Pancreas (tissue), 10 donors: Measurements from ENCODE around the gene TSEN15. TPM values are rescaled to one million over a fixed set of nuclear protein-coding genes. Genes with fewer than 3 reads are reported as not detected.

Experiments
- ATAC-seq, 4 donors: fragments of 200-7000 bp; cut with Tn5 transposase; one replicate each; pipeline versions ENCODE4 v1.8.0 to v1.9.1; 2020; ENCODE audit warnings: mild to moderate bottlenecking in 4 of 4, moderate library complexity in 4 of 4
- DNase-seq, 6 donors: peaks; one replicate each; pipeline ENCODE4 v3.0.0-alpha.2; 2020
- FAIRE-seq: peaks from 2 replicates; lab custom pipeline; 2012; peaks lifted over from hg19 to GRCh38; lab: Jason Lieb, UNC
- H3K27ac ChIP-seq, 4 donors: fragments of 200-600 bp; sonication (generic); 1 replicate in 3 of 4; 2 replicates in 1 of 4; pipeline versions ENCODE4 v1.5.0 to v1.8.0; 2020
- H3K27me3 ChIP-seq, 4 donors: fragments of 200-600 bp; one replicate each; pipeline ENCODE4 v1.8.0; 2021
- H3K36me3 ChIP-seq, 3 donors: fragments of 200-600 bp; sonication (generic) in 1 of 3; one replicate each; pipeline versions ENCODE4 v1.5.0 to v1.8.0; 2020 to 2021
- H3K4me1 ChIP-seq, 3 donors: fragments of 200-600 bp; one replicate each; pipeline ENCODE4 v1.8.0; 2021
- H3K4me3 ChIP-seq, 4 donors: fragments of 200-600 bp; sonication (generic) in 2 of 4; one replicate each; pipeline versions ENCODE4 v1.5.0 to v1.8.0; 2020 to 2021
- H3K9me3 ChIP-seq, 4 donors: fragments of 200-600 bp; one replicate each; pipeline ENCODE4 v1.8.0; 2021
- CTCF ChIP-seq, 4 donors: fragments of 200-600 bp; sonication (generic) in 3 of 4; IDR thresholded peaks; one replicate each; pipeline versions ENCODE4 v1.5.0 to v1.8.0; 2021; ENCODE audit warnings: antibody characterized with exemption in 4 of 4
- WGBS, 2 donors: extraction: QIAGEN DNeasy Blood & Tissue Kit; methylation state at CpG; one replicate each; pipeline ENCODE4 v1.1.7; 2013; 5-methylcytosine and 5-hydroxymethylcytosine counted together
- intact Hi-C, 3 donors: fragments of 100-400 bp; cut with DNase I; formaldehyde crosslinking; loops; one replicate each; pipeline versions ENCODE4 v1.11.1 to v1.14.2; 2022
- polyA plus RNA-seq, 2 donors: library from polyadenylated mRNA; stranded (reverse); fragments of 200-250 nt; gene quantifications; one replicate each; pipeline ENCODE4 v1.2.3, GENCODE V29; 2013
- total RNA-seq, 6 donors: library from RNA; stranded (reverse); fragmentation: NEBNext Ultra II Directional in 4 of 6; extraction: Animal tissue kit (Norgen Biotek cat#: 25700) in 4 of 6; gene quantifications; one replicate each; pipeline versions ENCODE4 v1.2.1 to v1.2.4, GENCODE V29; 2021 to 2023
- donor health status: healthy with polysubstance abuse.
- donor health status: DM: no; HTN: no; CAD: no; lungs with moderate emphysema.
- donor health status: DM: no; HTN: no; CAD: no.
- donor health status: control.
- donor health status: control.
- donor health status: Bipolar disorder and iron deficiency.
- donor health status: DM: yes; HTN: yes; CAD: no.
- donor health status: DM: no; HTN: no; CAD: no.
- donor health status: DM: no; HTN: no; CAD: no.
- donor health status: DM: yes; HTN: yes; CAD: no.

TSEN15 gene
- total and polyA plus RNA-seq, 8 donors = 5.8 to 15.4 (median 9.9) TPM

GRCh38 chr1:184112176-184112948, 60.8 kb downstream of the TSEN15 start:
- Histone ChIP-seq H3K9me3 (no peaks in the 10 kb centered on the region), H3K36me3 (no peaks in the 10 kb centered on the region), H3K4me3 (no peak overlapping the region), H3K27me3 (no peaks in the 10 kb centered on the region), H3K4me1 (no peaks in the 10 kb centered on the region), H3K27ac (no peak overlapping the region)
- TF ChIP-seq CTCF (IDR thresholded peaks at IDR 0.05) = no peak
- ATAC-seq (no peak), FAIRE-seq (no peak), DNase-seq (no peak)
- intact Hi-C loops = no loop called here
- 57 to 59% methylated on average over 2 of the region's 2 CpGs for WGBS, 2 donors

DNA sequence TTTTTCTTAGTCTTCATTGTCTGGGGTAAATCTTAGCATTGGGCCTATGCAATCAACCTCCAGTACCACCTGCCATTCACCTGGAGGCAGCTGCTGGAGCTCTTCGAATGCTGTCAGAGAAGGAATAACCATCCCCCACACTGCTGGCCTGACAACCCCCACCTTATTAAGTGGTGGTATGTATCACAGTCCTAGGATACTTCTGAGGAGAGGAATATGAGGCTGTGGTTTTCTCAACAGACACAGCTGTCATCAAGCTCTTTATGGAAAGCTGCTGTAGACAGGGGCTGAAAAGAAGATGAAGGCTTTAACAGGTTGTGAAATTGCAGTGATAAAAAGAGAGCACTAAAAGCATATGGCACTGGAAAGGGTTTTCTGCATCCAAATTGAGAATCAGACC, 61.7 kb downstream of the TSEN15 start:
- FAIRE-seq = no peak
- DNase-seq = no peak
- intact Hi-C loops = no loop called here
- H3K4me1 ChIP-seq = no peaks in the 10 kb centered on the region
- H3K27ac ChIP-seq = no peak overlapping the region
- H3K36me3 ChIP-seq = no peaks in the 10 kb centered on the region
- 89 to 92% methylated on average over 1 of the region's 1 CpG for WGBS, 2 donors
- H3K9me3 ChIP-seq = no peaks in the 10 kb centered on the region
- H3K27me3 ChIP-seq = no peaks in the 10 kb centered on the region
- ATAC-seq = no peak
- H3K4me3 ChIP-seq = no peak overlapping the region
- no peak for TF ChIP-seq CTCF (IDR thresholded peaks at IDR 0.05)

GRCh38 chr1:184114818-184115398, 63.4 kb downstream of the TSEN15 start:
- H3K36me3 ChIP-seq = no peaks in the 10 kb centered on the region
- no peak for FAIRE-seq
- H3K27ac ChIP-seq = no peak overlapping the region
- H3K9me3 ChIP-seq = no peaks in the 10 kb centered on the region
- ATAC-seq = no peak
- H3K27me3 ChIP-seq = no peaks in the 10 kb centered on the region
- intact Hi-C loops = no loop called here
- no peak for TF ChIP-seq CTCF (IDR thresholded peaks at IDR 0.05)
- no peak overlapping the region for H3K4me3 ChIP-seq
- DNase-seq = no peak
- no peaks in the 10 kb centered on the region for H3K4me1 ChIP-seq

- no peak for TF ChIP-seq CTCF (IDR thresholded peaks at IDR 0.05)
- no peaks in the 10 kb centered on the region for H3K4me1 ChIP-seq
- DNase-seq (no peak), ATAC-seq (no peak), FAIRE-seq (no peak)
- no peaks in the 10 kb centered on the region for H3K36me3 ChIP-seq
- H3K4me3 ChIP-seq = no peak overlapping the region
- no peaks in the 10 kb centered on the region for H3K27me3 ChIP-seq
- no peaks in the 10 kb centered on the region for H3K9me3 ChIP-seq
- intact Hi-C loops = no loop called here
- no peak overlapping the region for H3K27ac ChIP-seq
- WGBS, 2 donors = 69 to 71% methylated on average over 2 of the region's 2 CpGs
Measured at GRCh38 chr1:184116287-184116686, 64.8 kb downstream of the TSEN15 start.

GRCh38 chr1:184118046-184118445, 66.5 kb downstream of the TSEN15 start:
- Histone ChIP-seq H3K27ac (no peak overlapping the region), H3K36me3 (no peaks in the 10 kb centered on the region), H3K9me3 (no peaks in the 10 kb centered on the region), H3K27me3 (no peaks in the 10 kb centered on the region), H3K4me3 (no peak overlapping the region), H3K4me1 (no peaks in the 10 kb centered on the region)
- no peak for TF ChIP-seq CTCF (IDR thresholded peaks at IDR 0.05)
- intact Hi-C loops = no loop called here
- DNase-seq = no peak
- WGBS, 2 donors = 93 to 95% methylated on average over 2 of the region's 2 CpGs
- no peak for ATAC-seq
- no peak for FAIRE-seq
